HepG2 (cell line): ENCODE data around the gene MTF1. TPM values are rescaled to one million over a fixed set of nuclear protein-coding genes. Genes with fewer than 3 reads are reported as not detected.

Source experiments
- AHDC1 ChIP-seq: sonication (generic); formaldehyde crosslinking; IDR thresholded peaks from 2 replicates; pipeline ENCODE4 v1.5.1; 2020; ENCODE audit warnings: mild to moderate bottlenecking, missing genetic modification reagents, borderline replicate concordance
- ARID2 ChIP-seq: sonication (generic); formaldehyde crosslinking; IDR thresholded peaks from 2 replicates; pipeline ENCODE4 v1.8.1; 2022; ENCODE audit warnings: mild to moderate bottlenecking, missing genetic modification reagents, borderline replicate concordance
- CHCHD3 ChIP-seq: sonication (generic); formaldehyde crosslinking; IDR thresholded peaks from 2 replicates; pipeline ENCODE4 v1.8.0; 2022; ENCODE audit warnings: mild to moderate bottlenecking, missing genetic modification reagents, moderate library complexity
- CREB3 ChIP-seq: sonication (generic); formaldehyde crosslinking; IDR thresholded peaks from 2 replicates; pipeline ENCODE4 v1.5.0; 2020; ENCODE audit warnings: missing genetic modification reagents
- LBX2 ChIP-seq: sonication (generic); formaldehyde crosslinking; IDR thresholded peaks from 2 replicates; pipeline ENCODE4 v1.5.0; 2020; ENCODE audit warnings: missing genetic modification reagents, mild to moderate bottlenecking, borderline replicate concordance
- NONO ChIP-seq, 2 experiments: fragments of 450-650 bp in 1 of 2; sonication (generic) in 1 of 2; formaldehyde crosslinking in 1 of 2; IDR thresholded peaks in 1 of 2; conservative IDR thresholded peaks in 1 of 2; 2 replicates each; pipeline versions ENCODE4 v1.6.1 to v1.8.0; 2017 to 2022; ENCODE audit warnings: mild to moderate bottlenecking in 1 of 2, missing genetic modification reagents in 1 of 2, moderate library complexity in 1 of 2
- NR2C2 ChIP-seq: sonication (generic); formaldehyde crosslinking; IDR thresholded peaks from 2 replicates; pipeline ENCODE4 v1.4.0; 2020; ENCODE audit warnings: missing genetic modification reagents, mild to moderate bottlenecking, moderate library complexity, borderline replicate concordance
- PRMT3 ChIP-seq: sonication (generic); formaldehyde crosslinking; IDR thresholded peaks from 2 replicates; pipeline ENCODE4 v1.8.1; 2022; ENCODE audit warnings: low read depth, mild to moderate bottlenecking, moderate library complexity, missing genetic modification reagents, borderline replicate concordance
- SNAI1 ChIP-seq: sonication (generic); formaldehyde crosslinking; IDR thresholded peaks from 2 replicates; pipeline ENCODE4 v1.5.0; 2020; ENCODE audit warnings: mild to moderate bottlenecking, missing genetic modification reagents, borderline replicate concordance
- THAP9 ChIP-seq: sonication (generic); formaldehyde crosslinking; IDR thresholded peaks from 2 replicates; pipeline ENCODE4; 2020; ENCODE audit warnings: missing genetic modification reagents, mild to moderate bottlenecking, borderline replicate concordance
- TOE1 ChIP-seq: sonication (generic); formaldehyde crosslinking; IDR thresholded peaks from 2 replicates; pipeline ENCODE4 v1.4.0; 2020; ENCODE audit warnings: mild to moderate bottlenecking, missing genetic modification reagents
- ZBTB33 ChIP-seq: sonication (generic); formaldehyde crosslinking; IDR thresholded peaks from 2 replicates; pipeline ENCODE4 v1.4.0; 2020; ENCODE audit warnings: missing genetic modification reagents
- ZNF264 ChIP-seq: sonication (generic); formaldehyde crosslinking; IDR thresholded peaks from 2 replicates; pipeline ENCODE4 v1.4.0; 2020; ENCODE audit warnings: missing genetic modification reagents
- ZNF788 ChIP-seq: sonication (generic); formaldehyde crosslinking; IDR thresholded peaks from 2 replicates; pipeline ENCODE4 v1.5.0; 2020; ENCODE audit warnings: mild to moderate bottlenecking, missing genetic modification reagents, borderline replicate concordance
- polyA plus RNA-seq, 8 experiments: library from polyadenylated mRNA; depleted of rRNA in 3 of 8; stranded (reverse) in 7 of 8; unstranded in 1 of 8; fragments of >200 nt; fragmentation: Illumina TruSeq in 4 of 8; extraction: Trizol in 4 of 8; gene quantifications; 2 replicates each; pipeline versions ENCODE4 v1.2.1 to v1.2.3, GENCODE V29; 2011 to 2016; ENCODE audit warnings: low read depth in 4 of 8, missing spikeins in 1 of 8, mixed read lengths in 1 of 8; ENCODE audit not compliant: insufficient read depth in 1 of 8
- total RNA-seq, 5 experiments: library from RNA; depleted of rRNA; stranded (reverse); fragments of >200 nt; fragmentation: Illumina TruSeq; extraction: Trizol; gene quantifications; 2 replicates each; pipeline ENCODE4 v1.2.3, GENCODE V29; 2016; ENCODE audit warnings: low read depth in 1 of 5

MTF1 gene
- total and polyA plus RNA-seq, 2 of the 13 experiments (the other 11 are each of a cell fraction or from before 2014, with no cell fraction given), result 2.4 to 3.3 TPM

GRCh38 chr1:37859507-37860345 is at the start of gene MTF1 (continued):
- TF ChIP-seq NONO (IDR thresholded peaks at IDR 0.05) (no peak), NONO (CRISPR knock-in tag; conservative IDR thresholded peaks at IDR 0.05) (peak; percentile 52; the same call in 1 of the 2 replicates), SNAI1 (CRISPR knock-in tag) (no peak), ZNF264 (CRISPR knock-in tag) (0 out of 2 replicates have a peak, but pooled peaks have one; percentile 24), PRMT3 (no peak), CHCHD3 (CRISPR knock-in tag) (no peak), AHDC1 (CRISPR knock-in tag) (no peak), NR2C2 (CRISPR knock-in tag) (peak; percentile 62; the same call in 1 of the 2 replicates), ZNF788 (no peak; the same call in 1 of the 2 replicates), TOE1 (no peak; the same call in 1 of the 2 replicates), LBX2 (CRISPR knock-in tag) (no peak), THAP9 (peak; percentile 72; the same call in 1 of the 2 replicates), CREB3 (CRISPR knock-in tag) (no peak), ARID2 (CRISPR knock-in tag) (0 out of 2 replicates have a peak, but pooled peaks have one; percentile 33), ZBTB33 (CRISPR knock-in tag) (no peak)
